Measurements from ENCODE around the gene TSPAN14. TPM values are rescaled to one million over a fixed set of nuclear protein-coding genes. Genes with fewer than 3 reads are reported as not detected.

TSPAN14 gene
- total and polyA plus RNA-seq, 2 experiments from 2014 or later = 17.9 to 40.7 TPM

DNA sequence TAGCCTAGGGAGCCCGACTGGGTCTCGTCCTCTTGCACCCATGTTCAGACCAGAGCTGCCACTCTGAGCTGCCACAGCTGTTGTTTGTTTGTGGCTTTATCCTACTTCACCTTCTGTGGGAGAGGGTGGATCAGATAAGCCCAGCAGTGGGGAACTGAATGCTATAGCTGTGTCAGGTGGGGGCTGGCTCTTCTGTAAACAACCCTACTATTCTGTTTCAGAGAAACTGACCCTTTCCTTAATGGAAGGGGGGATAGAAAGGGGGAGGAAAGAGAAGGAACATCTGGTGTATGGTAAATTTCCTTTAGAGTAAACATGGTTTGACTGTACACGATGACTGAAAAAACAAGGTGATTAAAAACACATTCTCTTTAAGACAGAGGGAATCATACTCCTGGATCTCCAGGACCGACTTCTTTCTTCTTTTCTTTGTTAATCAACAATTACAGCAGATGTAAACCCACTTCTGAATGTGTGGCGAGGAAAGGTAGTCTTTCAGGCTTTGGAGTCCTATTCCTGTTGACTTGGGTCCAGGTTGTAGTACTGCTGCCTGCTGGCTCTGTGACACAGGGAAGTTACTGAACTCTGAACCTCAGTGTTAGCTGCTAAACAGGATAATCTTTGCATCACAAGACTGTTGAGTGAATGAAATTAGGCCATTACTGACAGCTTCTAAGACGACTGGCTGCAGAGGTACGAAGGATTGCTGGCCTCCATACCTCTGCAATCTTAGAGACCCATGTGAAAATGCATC lies 39.8 kb upstream of the TSPAN14 start:
- Mint-ChIP-seq H3K27me3 (ENCODE audit: insufficient read depth, low read depth, poor library complexity) (peaks cover 8% of the 10 kb centered on the region), H3K36me3 (ENCODE audit: low read depth) (peaks cover 4% of the 10 kb centered on the region; the same call in 1 of the 3 replicates), H3K4me1 (peaks cover 64% of the 10 kb centered on the region), H3K27ac (no peak overlapping the region), H3K9me3 (no peaks in the 10 kb centered on the region), H3K4me3 (no peak overlapping the region)
- H2AFZ ChIP-seq = no peak overlapping the region
- H3K4me3 ChIP-seq = no peak overlapping the region
- no peak overlapping the region for H3K27ac ChIP-seq (ENCODE audit: low read depth)
- no peak for ATAC-seq
- H3K4me2 ChIP-seq = no peak overlapping the region
- H3K27me3 ChIP-seq (ENCODE audit: insufficient read depth) = peaks cover 24% of the 10 kb centered on the region
- H4K20me1 ChIP-seq (replicated peaks; ENCODE audit: insufficient read depth) = peaks cover 41% of the 10 kb centered on the region
- TF ChIP-seq, protein P1, sequence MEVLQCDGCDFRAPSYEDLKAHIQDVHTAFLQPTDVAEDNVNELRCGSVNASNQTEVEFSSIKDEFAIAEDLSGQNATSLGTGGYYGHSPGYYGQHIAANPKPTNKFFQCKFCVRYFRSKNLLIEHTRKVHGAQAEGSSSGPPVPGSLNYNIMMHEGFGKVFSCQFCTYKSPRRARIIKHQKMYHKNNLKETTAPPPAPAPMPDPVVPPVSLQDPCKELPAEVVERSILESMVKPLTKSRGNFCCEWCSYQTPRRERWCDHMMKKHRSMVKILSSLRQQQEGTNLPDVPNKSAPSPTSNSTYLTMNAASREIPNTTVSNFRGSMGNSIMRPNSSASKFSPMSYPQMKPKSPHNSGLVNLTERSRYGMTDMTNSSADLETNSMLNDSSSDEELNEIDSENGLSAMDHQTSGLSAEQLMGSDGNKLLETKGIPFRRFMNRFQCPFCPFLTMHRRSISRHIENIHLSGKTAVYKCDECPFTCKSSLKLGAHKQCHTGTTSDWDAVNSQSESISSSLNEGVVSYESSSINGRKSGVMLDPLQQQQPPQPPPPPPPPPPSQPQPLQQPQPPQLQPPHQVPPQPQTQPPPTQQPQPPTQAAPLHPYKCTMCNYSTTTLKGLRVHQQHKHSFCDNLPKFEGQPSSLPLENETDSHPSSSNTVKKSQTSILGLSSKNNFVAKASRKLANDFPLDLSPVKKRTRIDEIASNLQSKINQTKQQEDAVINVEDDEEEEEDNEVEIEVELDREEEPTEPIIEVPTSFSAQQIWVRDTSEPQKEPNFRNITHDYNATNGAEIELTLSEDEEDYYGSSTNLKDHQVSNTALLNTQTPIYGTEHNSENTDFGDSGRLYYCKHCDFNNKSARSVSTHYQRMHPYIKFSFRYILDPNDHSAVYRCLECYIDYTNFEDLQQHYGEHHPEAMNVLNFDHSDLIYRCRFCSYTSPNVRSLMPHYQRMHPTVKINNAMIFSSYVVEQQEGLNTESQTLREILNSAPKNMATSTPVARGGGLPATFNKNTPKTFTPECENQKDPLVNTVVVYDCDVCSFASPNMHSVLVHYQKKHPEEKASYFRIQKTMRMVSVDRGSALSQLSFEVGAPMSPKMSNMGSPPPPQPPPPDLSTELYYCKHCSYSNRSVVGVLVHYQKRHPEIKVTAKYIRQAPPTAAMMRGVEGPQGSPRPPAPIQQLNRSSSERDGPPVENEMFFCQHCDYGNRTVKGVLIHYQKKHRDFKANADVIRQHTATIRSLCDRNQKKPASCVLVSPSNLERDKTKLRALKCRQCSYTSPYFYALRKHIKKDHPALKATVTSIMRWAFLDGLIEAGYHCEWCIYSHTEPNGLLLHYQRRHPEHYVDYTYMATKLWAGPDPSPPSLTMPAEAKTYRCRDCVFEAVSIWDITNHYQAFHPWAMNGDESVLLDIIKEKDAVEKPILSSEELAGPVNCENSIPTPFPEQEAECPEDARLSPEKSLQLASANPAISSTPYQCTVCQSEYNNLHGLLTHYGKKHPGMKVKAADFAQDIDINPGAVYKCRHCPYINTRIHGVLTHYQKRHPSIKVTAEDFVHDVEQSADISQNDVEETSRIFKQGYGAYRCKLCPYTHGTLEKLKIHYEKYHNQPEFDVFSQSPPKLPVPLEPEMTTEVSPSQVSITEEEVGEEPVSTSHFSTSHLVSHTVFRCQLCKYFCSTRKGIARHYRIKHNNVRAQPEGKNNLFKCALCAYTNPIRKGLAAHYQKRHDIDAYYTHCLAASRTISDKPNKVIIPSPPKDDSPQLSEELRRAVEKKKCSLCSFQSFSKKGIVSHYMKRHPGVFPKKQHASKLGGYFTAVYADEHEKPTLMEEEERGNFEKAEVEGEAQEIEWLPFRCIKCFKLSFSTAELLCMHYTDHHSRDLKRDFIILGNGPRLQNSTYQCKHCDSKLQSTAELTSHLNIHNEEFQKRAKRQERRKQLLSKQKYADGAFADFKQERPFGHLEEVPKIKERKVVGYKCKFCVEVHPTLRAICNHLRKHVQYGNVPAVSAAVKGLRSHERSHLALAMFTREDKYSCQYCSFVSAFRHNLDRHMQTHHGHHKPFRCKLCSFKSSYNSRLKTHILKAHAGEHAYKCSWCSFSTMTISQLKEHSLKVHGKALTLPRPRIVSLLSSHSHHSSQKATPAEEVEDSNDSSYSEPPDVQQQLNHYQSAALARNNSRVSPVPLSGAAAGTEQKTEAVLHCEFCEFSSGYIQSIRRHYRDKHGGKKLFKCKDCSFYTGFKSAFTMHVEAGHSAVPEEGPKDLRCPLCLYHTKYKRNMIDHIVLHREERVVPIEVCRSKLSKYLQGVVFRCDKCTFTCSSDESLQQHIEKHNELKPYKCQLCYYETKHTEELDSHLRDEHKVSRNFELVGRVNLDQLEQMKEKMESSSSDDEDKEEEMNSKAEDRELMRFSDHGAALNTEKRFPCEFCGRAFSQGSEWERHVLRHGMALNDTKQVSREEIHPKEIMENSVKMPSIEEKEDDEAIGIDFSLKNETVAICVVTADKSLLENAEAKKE (CRISPR knock-in tag; IDR thresholded peaks at IDR 0.05) = no peak
- TF ChIP-seq JUNB (IDR thresholded peaks at IDR 0.05; ENCODE audit: unreplicated experiment) (no peak), CREB1 (CRISPR knock-in tag; IDR thresholded peaks at IDR 0.05; ENCODE audit: low read depth) (no peak), STAT1 (IDR thresholded peaks at IDR 0.05; ENCODE audit: unreplicated experiment) (no peak), ZNF114 (CRISPR knock-in tag; IDR thresholded peaks at IDR 0.05) (no peak), POLR2AphosphoS5 (IDR thresholded peaks at IDR 0.05; ENCODE audit: low read depth) (no peak), NANOG (IDR thresholded peaks at IDR 0.05; ENCODE audit: borderline replicate concordance) (no peak)
- TF ChIP-seq, protein P2, sequence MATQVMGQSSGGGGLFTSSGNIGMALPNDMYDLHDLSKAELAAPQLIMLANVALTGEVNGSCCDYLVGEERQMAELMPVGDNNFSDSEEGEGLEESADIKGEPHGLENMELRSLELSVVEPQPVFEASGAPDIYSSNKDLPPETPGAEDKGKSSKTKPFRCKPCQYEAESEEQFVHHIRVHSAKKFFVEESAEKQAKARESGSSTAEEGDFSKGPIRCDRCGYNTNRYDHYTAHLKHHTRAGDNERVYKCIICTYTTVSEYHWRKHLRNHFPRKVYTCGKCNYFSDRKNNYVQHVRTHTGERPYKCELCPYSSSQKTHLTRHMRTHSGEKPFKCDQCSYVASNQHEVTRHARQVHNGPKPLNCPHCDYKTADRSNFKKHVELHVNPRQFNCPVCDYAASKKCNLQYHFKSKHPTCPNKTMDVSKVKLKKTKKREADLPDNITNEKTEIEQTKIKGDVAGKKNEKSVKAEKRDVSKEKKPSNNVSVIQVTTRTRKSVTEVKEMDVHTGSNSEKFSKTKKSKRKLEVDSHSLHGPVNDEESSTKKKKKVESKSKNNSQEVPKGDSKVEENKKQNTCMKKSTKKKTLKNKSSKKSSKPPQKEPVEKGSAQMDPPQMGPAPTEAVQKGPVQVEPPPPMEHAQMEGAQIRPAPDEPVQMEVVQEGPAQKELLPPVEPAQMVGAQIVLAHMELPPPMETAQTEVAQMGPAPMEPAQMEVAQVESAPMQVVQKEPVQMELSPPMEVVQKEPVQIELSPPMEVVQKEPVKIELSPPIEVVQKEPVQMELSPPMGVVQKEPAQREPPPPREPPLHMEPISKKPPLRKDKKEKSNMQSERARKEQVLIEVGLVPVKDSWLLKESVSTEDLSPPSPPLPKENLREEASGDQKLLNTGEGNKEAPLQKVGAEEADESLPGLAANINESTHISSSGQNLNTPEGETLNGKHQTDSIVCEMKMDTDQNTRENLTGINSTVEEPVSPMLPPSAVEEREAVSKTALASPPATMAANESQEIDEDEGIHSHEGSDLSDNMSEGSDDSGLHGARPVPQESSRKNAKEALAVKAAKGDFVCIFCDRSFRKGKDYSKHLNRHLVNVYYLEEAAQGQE (IDR thresholded peaks at IDR 0.05; ENCODE audit: unreplicated experiment) = no peak
- TF ChIP-seq, protein P3, sequence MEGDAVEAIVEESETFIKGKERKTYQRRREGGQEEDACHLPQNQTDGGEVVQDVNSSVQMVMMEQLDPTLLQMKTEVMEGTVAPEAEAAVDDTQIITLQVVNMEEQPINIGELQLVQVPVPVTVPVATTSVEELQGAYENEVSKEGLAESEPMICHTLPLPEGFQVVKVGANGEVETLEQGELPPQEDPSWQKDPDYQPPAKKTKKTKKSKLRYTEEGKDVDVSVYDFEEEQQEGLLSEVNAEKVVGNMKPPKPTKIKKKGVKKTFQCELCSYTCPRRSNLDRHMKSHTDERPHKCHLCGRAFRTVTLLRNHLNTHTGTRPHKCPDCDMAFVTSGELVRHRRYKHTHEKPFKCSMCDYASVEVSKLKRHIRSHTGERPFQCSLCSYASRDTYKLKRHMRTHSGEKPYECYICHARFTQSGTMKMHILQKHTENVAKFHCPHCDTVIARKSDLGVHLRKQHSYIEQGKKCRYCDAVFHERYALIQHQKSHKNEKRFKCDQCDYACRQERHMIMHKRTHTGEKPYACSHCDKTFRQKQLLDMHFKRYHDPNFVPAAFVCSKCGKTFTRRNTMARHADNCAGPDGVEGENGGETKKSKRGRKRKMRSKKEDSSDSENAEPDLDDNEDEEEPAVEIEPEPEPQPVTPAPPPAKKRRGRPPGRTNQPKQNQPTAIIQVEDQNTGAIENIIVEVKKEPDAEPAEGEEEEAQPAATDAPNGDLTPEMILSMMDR (conservative IDR thresholded peaks at IDR 0.05; ENCODE audit: low read depth in 2 of 2) = no peak
- H3K9me2 ChIP-seq (ENCODE audit: insufficient read depth) = no peaks in the 10 kb centered on the region
- H3F3A ChIP-seq (replicated peaks; ENCODE audit: low read depth) = no peaks in the 10 kb centered on the region
- no peaks in the 10 kb centered on the region for H3K36me3 ChIP-seq (ENCODE audit: insufficient read depth)
- H3K79me2 ChIP-seq (replicated peaks; ENCODE audit: insufficient read depth) = peaks cover 34% of the 10 kb centered on the region
- DNase-seq (ENCODE audit: low spot score) = no peak
- H3K4me1 ChIP-seq (ENCODE audit: insufficient read depth) = peaks cover 42% of the 10 kb centered on the region

Data from GM23338 (cell line).